Raji (cell line): ENCODE measurements around the gene MYO1A.

ENCODE experiments used
- POLR2A ChIP-seq: IDR thresholded peaks from 2 replicates; pipeline ENCODE4 v1.6.1; 2011; ENCODE audit warnings: low read depth, low read length, control low read depth; ENCODE audit not compliant: insufficient read depth

Gene MYO1A

DNA sequence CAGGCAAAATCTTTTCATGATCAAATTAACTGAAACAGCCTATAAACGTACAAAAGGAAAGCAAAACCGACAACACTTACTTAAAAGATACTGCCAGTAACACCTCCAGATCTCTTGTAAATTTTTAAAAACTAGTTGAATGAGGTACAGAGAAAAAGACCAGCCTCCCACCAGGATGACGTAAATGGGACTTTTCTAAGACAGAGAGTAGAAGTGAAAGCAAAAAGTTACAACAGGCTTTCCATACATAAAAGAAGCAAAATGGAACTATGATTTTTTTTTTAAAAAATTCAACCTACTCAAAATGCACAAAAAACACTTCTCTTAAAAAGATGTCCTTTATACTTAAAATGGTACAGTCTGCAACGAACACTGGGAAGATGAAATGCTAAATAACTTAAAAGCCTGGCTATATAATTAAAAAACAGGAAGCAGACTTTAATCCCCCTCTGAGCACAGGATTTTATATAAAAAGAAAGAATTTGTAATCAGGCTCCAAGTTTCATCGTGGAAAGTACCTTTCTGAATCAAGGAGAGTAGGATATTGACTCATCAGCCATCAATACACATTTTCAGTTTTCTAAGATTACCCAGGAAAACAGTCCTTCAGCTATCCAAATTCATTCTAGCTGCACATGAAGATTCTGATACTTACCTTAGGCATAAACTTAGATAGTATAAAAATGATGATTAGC, 14.2 kb upstream of the MYO1A start:
- TF ChIP-seq POLR2A, result no peak

DNA sequence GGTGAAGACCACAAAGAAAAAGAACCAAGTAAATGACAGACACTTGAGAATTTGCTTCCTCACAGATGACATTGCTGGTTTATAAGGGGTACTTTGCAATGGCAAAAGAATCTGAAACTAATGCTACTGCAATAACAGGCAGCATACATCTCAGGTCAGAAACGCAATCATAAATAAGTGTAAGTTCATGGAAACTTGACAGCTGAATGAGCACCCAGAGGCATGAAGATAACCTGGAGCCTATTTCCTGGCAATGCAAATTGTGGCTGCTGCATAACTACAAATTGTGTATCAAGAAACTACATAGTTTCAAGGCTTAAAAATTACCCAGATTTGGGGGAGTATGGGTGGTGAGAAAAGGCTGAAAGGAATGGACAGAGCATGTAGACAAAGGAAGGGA, 8.5 kb upstream of the MYO1A start:
- TF ChIP-seq POLR2A, result no peak

DNA sequence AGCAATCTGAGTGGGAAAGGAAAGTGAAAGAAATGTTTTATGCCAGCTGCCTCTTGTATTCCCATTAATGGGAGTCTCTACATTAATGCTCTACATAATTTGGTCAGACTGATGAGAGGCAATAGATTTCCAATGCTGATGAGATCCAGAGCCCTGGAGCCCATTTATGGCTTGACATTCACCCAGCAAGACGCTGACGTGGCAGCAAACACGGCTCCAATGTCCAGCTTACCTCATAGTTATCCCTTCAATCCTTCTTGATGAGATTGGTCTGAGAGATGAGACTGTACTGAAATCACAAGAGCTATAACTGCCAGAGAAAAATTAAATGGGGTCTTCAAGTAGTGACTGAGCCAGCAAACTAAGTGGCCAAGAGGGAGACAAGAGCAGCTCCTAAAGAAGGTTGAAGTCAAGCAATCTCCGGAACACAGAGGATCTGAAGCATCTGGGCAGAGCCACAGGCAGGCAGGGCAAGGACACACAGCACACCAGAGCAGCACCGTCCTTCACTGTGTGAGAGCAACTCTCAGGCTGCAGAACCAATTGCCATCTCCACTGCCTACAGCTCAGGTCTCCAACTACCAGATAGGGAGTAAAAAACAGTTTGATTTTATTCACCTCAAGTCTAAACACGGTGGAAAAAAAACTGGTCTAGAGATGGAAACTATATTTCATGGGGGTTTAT, 7.3 kb upstream of the MYO1A start:
- no peak for TF ChIP-seq POLR2A

DNA sequence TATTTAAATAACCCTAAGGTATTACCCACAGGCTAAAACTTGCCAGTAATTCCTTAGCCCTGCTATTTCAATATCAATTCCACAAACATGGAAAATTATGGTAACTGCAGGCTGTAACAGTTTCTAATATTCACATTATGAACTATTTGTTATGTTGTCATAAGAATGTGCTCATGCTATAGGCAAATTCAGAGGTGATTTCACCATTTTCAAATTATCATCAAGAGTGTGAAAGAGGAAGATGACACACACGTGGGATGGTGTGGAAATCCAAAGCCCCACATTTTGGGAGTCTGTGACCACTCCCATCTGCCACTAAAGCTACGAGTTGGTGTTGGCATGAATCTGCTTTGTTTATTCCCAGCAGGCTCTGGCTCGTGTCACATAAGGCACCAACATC, 5.9 kb upstream of the MYO1A start:
- no peak for TF ChIP-seq POLR2A

DNA sequence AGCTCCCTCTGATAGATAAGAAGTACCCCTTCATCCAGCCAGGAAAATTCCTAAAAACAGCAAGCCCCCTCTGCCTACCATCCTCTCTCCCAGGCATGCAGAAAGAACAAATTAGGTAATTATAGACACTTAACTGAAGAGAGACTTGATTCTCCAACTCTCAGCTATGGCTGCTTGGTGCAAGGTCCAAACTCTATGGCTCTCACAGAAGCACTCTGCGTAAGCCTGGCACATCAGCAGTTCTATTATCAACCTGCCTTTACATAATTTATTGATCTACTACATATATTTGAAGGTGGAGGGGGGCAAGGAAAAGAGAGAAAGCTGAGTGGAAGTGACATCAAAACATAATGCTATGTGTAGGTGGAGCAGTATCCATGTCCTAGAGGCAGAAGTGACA, 1.1 kb upstream of the MYO1A start:
- no peak for TF ChIP-seq POLR2A

DNA sequence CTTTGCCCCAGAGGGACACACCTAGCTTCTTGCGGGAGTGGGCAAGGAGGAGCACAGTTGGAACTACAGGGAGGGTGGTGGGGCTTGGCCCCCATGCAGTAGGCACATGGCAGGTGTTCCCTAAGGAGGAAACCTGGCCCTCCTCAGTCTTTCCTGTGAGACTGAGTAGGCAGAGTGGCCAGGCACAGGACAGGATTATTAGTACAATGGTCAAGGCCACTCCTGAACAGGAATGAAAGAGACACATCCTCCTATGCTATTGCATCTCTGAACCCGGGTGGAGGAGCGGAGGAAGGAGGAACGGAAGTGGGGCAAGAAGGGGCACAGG, 846 bp downstream of the MYO1A start:
- no peak for TF ChIP-seq POLR2A

DNA sequence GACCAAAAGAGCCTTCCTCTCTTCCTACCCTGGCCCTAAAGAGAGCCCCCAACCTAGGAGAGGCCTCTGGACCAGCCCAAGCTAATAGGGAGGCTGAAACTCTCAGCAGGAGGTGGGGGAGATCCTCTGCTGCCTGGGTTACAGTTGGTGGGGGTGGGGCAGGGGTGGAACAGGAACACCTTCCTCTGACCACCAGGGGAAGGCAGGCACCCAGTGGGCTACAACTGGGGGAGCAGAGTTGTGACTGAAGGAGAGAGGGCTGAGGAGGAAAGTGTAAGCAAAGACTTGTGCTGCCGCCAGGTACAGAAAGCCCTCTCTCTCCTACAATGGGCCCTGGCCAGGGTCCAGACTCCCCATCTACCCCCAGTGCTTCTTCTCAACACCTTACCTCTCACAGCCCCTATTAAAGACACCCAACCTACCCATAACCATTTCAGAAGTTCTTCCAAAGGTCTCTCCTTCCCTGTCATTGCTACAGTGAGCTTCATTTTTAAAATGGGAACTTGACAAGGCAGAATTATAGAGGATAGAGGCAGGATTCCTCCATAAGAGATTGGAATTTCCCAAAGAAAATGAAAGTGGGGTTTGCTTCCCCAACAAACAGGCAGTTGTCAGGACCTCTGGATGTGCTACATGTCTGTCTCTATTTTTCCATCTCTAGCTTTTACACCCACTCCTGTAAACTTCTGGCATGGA, 1.4 kb downstream of the MYO1A start:
- TF ChIP-seq POLR2A, result no peak

DNA sequence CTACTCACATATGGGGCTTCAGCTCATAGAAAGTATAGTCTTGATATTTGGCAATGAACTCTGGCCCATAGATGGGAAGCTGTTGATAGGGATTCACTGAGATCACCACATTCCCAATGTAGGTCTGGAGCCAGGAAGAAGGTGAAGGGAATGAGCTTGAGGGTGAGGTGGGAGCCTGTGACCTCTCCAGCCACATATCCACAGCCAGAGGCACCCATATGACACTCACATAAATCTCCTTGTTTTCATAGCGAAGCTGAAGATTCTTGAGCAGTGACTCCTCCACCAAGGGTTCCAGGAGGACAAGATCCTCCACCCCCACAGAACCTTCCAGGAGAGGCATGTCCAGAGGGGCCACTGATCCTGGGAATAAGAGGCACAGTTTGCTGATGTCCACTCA, 1.9 kb downstream of the MYO1A start:
- no peak for TF ChIP-seq POLR2A

DNA sequence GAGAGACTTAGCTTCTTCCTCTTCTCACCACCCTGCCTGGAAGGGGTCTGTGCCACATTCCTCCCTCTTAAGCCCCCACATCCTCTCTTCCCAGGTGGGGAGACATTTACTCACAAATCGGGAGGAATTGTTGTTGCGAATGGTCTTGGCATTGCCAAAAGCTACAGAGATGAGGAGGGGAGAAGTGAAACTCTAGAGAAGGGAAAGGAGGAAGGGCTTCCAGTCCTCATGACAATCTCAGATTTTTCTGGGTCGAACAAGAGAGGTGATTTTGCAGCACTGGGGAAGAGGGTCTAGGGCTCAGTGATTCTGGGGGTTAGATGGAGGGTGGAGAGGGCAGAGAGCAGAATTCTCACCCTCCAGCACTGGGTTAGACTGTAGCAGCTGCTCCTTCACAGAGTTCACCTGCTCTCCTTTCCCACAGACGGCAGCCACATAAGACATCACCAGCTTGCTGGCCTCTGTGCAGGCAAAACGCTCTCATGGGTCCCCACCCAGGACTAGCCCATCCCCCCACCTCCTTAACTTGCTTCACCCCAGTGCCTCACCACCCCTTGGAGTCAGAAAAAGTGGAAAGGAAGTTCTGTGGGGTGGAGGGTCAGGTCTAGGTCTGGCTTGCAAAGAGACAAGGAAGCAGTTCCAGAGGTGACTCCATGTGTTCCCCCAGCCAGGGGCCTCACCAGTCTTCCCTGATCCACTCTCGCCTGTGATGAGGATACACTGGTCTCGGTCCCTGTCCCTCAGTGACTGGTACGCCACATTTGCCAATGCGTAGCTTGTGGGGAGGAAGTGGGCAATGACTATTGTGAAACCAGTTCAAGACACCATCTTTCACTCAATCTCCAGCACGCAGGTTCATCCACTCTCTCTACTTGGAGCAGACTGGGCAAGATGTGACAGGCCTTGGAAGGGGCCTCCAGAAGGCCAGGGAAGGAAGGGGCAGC, 2.7 kb downstream of the MYO1A start:
- TF ChIP-seq POLR2A, result no peak

DNA sequence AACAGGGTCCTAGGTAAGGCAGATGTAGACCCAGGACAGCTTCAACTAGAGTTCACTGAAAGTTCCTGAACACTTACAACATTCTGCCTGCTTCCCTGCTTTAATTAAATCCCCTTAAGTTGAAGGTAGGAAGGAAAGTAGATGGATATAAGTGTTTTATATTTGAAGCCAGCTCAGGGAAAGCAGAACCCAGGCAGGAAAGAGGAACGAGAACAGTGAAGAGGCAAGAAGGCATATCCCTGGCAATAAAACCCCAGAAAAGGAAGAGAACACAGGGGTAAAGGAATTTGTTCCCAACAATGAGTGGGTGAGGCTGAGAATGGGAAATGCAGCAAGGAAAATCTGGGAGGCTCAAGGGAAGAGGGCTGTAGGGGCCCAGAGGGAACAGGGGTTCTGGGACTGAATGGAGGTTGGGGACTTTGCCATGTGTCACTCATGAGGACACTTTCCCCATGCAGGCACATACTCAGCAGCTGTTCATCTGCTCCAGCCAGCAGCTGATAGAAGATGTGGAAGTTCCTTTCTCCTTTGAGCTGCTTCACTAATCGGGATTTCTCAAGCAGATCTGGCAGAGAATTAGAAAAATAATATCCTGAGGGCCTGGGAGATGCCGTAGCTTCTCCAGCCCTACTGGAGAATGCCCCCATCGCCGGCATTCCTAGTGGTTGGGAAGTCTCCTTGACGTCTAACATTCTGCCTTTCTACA, 3.7 kb downstream of the MYO1A start:
- TF ChIP-seq POLR2A, result no peak

DNA sequence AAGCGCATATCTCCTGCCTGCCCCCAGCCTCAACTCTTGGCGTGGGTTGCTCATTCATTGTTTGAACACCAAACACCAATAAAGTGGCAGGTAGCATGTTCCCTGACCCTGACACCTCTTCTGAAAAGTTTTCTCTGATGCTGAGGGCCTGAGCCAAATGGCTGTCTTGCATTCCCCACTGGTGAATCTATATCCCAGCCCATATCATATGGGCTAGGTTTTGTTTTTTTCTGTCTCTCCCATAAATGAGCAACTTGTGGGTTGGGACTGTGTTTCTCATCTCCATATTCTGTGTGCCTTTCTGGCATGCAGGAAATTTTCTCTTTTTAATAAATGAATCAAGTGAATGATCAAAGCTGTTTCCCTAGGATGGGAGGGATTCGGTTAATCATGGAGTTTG, 5.0 kb downstream of the MYO1A start:
- TF ChIP-seq POLR2A, result no peak

DNA sequence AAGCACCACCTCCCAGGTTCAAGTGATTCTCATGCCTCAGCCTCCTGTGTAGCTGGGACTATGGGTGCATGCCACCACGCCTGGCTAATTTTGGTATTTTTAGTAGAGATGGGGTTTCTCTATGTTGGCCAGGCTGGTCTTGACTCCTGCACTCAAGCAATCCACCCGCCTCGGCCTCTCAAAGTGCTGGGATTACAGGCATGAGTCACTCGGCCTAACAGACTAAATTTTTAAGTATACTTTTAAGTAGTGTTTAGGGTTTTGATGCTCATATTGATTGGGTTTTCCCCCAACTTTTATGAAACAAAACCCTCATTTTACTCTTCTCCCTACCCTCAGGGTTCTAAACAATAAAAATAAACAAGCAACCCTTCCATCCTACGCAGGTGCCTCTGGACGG, 5.5 kb downstream of the MYO1A start:
- no peak for TF ChIP-seq POLR2A

DNA sequence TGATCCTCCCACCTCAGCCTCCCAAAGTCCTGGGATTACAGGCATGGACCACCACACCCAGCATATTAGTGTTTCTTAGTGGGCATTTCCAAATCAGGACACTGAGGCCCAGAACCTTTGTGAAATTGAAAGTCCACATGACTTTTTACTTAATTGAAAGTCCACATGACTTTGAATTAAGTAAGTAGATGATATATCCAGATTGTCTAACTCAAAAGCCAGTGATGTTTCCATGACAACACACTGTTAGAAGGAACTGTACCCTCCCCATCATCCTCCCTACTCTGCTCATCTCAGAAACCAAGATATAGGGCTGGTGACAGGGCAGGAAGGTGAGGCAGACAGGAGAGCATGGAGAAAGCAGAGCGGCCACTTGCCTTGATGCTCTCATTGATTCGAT, 7.2 kb downstream of the MYO1A start:
- no peak for TF ChIP-seq POLR2A

DNA sequence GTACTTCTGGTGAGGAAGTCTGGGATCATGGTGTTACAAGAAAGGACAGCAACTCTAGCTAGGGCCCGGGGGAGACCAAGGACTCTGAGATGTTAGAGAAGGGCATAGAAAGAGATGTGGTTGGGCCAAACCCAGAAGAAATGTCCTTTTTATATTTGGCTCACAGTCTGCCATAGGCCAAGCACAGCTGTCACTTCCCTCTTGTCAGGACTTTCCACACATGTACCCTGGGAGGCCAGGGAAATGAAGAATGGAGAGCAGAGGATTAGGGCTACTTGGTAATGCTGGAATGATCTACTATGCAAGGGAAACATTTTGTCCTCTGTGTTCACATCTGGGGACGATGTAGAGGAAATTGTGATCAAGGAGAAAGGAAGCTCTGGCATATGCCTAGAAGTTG, 9.2 kb downstream of the MYO1A start:
- no peak for TF ChIP-seq POLR2A

DNA sequence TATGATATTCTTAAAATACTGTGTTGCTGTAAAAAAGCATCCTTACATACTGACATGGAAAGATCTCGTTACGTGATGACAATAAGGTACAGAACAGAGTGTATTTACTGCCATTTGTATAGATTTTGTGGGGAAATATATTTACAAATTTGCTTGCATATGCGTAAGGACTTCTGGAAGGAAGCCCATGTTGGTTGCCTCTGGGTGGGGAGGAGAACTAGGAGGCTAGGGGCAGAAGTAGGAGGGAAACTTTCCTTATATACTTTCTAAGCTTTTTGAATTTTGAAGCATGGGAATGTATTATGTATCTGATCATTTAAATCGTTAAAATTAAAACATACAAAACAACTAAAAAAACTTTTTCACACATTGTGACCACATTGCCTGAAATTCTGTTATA, 9.7 kb downstream of the MYO1A start:
- TF ChIP-seq POLR2A, result no peak
